ENCODE results near the gene LRRC49.
"Not testable (repeated sequence)": the region's sequence is repeated elsewhere in the genome, so short reads cannot be mapped to it uniquely, and the experiment has no call there.

LRRC49 gene

GRCh38 chr15:71043373-71043772, 150.7 kb downstream of the LRRC49 start:
- DNase-seq (ENCODE audit: low read depth): no peak
- TF ChIP-seq CTCF (IDR thresholded peaks at IDR 0.05; ENCODE audit: insufficient read depth, low read depth, low read length, missing control alignments): no peak
- H3K4me3 ChIP-seq (ENCODE audit: low read depth, low read length): no peak overlapping the region

- H3K4me3 ChIP-seq (ENCODE audit: low read depth, low read length): no peak overlapping the region
- TF ChIP-seq CTCF (IDR thresholded peaks at IDR 0.05; ENCODE audit: insufficient read depth, low read depth, low read length, missing control alignments): no peak
- no peak for DNase-seq (ENCODE audit: low read depth)
Measured at GRCh38 chr15:71044006-71044405, 151.4 kb downstream of the LRRC49 start.

GRCh38 chr15:71046146-71046545, 153.5 kb downstream of the LRRC49 start:
- peak; percentile 8 for DNase-seq (ENCODE audit: low read depth)

GRCh38 chr15:71048913-71049675, 156.5 kb downstream of the LRRC49 start:
- no peak for TF ChIP-seq CTCF (IDR thresholded peaks at IDR 0.05; ENCODE audit: insufficient read depth, low read depth, low read length, missing control alignments)
- no peak for DNase-seq (ENCODE audit: low read depth)
- no peak overlapping the region for H3K4me3 ChIP-seq (ENCODE audit: low read depth, low read length)

More at GRCh38 chr15:71046146-71046545, 153.5 kb downstream of the LRRC49 start:
- H3K4me3 ChIP-seq (ENCODE audit: low read depth, low read length): not testable (repeated sequence)

GRCh38 chr15:71049706-71050422, 157.2 kb downstream of the LRRC49 start:
- no peak for TF ChIP-seq CTCF (IDR thresholded peaks at IDR 0.05; ENCODE audit: insufficient read depth, low read depth, low read length, missing control alignments)
- no peak for DNase-seq (ENCODE audit: low read depth)
- no peak overlapping the region for H3K4me3 ChIP-seq (ENCODE audit: low read depth, low read length)

- no peak for TF ChIP-seq CTCF (IDR thresholded peaks at IDR 0.05; ENCODE audit: insufficient read depth, low read depth, low read length, missing control alignments)
- no peak for DNase-seq (ENCODE audit: low read depth)
- no peak overlapping the region for H3K4me3 ChIP-seq (ENCODE audit: low read depth, low read length)
Measured at GRCh38 chr15:71050461-71050860, 157.8 kb downstream of the LRRC49 start.

GRCh38 chr15:71051539-71051938, 158.9 kb downstream of the LRRC49 start:
- no peak for DNase-seq (ENCODE audit: low read depth)
- TF ChIP-seq CTCF (IDR thresholded peaks at IDR 0.05; ENCODE audit: insufficient read depth, low read depth, low read length, missing control alignments): no peak
- no peak overlapping the region for H3K4me3 ChIP-seq (ENCODE audit: low read depth, low read length)
